SJCRH30 (cell line): ENCODE measurements around the gene PRODH2. TPM values are rescaled to one million over a fixed set of nuclear protein-coding genes. Genes with fewer than 3 reads are reported as not detected.
"Not testable (repeated sequence)": the region's sequence is repeated elsewhere in the genome, so short reads cannot be mapped to it uniquely, and the experiment has no call there.

Source experiments
- DNase-seq, 2 experiments: peaks; one replicate each; pipeline ENCODE4 v3.0.0-alpha.2; 2015 to 2020
- H3K27ac ChIP-seq: fragments of 250-450 bp; sonication (Bioruptor Pico); 2 replicates; pipeline ENCODE4 v1.5.1; 2020; ENCODE audit warnings: mild to moderate bottlenecking, moderate library complexity
- H3K27me3 ChIP-seq: fragments of 250-450 bp; sonication (Bioruptor Pico); 2 replicates; pipeline ENCODE4 v1.5.1; 2020; ENCODE audit warnings: mild to moderate bottlenecking, moderate library complexity
- H3K36me3 ChIP-seq: fragments of 250-450 bp; sonication (Bioruptor Pico); 2 replicates; pipeline ENCODE4 v1.5.1; 2020; ENCODE audit warnings: mild to moderate bottlenecking, moderate library complexity
- H3K4me1 ChIP-seq: fragments of 250-450 bp; sonication (Bioruptor Pico); 2 replicates; pipeline ENCODE4 v1.5.1; 2020; ENCODE audit warnings: mild to moderate bottlenecking, moderate library complexity
- H3K4me3 ChIP-seq: fragments of 250-450 bp; sonication (Bioruptor Pico); 2 replicates; pipeline ENCODE4 v1.5.1; 2020; ENCODE audit warnings: mild to moderate bottlenecking, moderate library complexity
- H3K9me3 ChIP-seq: fragments of 250-450 bp; sonication (Bioruptor Pico); replicated peaks from 2 replicates; pipeline ENCODE4 v1.5.1; 2020; ENCODE audit warnings: mild to moderate bottlenecking, moderate library complexity
- total RNA-seq: library from RNA; depleted of rRNA; stranded (reverse); fragments of >200 nt; shearing (Covaris generic); gene quantifications from 2 replicates; pipeline ENCODE4 v1.2.3, GENCODE V29; 2014

Gene PRODH2
- total RNA-seq, 1 experiment from 2014 or later = not detected

DNA sequence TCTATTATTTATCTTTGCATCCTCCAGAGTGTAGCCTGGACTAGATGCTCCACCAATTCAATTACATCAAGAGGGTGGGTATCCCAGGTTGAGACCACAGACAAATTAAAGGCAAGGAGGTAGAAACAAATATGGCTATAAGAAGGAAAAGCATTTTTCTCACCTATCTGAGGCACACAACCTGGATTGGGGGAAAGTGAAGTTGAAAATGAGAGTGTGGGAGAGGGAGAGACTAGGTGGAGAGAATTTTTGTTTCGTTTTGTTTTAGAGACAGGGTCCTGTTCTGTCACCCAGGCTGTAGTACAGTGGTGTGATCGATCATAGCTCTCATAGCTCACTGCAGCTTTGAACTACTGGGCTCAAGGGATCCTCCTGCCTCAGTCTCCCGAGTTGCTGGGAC is 5.8 kb upstream of the PRODH2 start:
- H3K9me3 ChIP-seq = no peaks in the 10 kb centered on the region
- H3K4me3 ChIP-seq = no peak overlapping the region
- H3K27me3 ChIP-seq = no peaks in the 10 kb centered on the region
- no peak for DNase-seq
- no peaks in the 10 kb centered on the region for H3K36me3 ChIP-seq
- H3K4me1 ChIP-seq = no peaks in the 10 kb centered on the region
- no peak overlapping the region for H3K27ac ChIP-seq

DNA sequence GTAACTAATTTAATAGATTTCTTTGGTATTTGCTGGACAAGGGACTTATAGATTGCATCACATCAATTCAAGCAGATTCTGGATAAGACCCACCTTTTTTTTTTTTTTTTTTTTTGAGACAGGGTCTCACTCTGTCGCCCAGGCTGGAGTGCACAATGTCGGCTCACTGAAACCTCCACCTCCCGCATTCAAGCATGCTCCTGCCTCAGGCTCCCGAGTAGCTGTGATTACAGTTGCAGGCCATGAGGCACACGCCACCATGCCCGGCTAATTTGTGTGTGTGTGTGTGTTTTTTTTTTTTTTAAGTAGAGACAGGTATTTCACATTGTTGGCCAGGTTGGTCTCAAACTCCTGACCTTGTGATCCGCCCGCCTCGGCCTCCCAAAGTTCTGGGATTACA is 4.2 kb upstream of the PRODH2 start:
- Histone ChIP-seq H3K27me3 (peaks cover 7% of the 10 kb centered on the region; the same call in 1 of the 2 replicates), H3K4me3 (no peak overlapping the region), H3K27ac (no peak overlapping the region), H3K36me3 (no peaks in the 10 kb centered on the region), H3K4me1 (no peaks in the 10 kb centered on the region), H3K9me3 (no peaks in the 10 kb centered on the region)
- DNase-seq = no peak

DNA sequence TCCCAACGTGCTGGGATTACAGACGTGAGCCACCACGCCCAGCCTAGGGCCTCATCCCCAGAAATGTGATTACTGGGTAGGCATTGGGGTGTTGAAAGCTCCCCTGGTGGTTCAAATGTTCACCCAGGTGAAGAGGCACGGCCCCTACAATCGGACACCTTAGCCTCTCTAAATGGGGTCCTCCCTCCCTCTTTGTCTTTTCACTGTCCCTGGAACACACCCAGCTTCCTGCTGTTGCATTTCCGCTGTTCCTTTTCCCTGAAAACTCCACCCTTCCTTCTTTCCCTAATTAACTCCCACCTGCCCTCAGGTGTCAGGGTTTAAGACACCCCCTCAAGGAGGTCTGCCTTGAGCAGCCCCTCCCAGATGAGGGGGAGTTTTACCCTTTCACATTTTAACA is 3.6 kb upstream of the PRODH2 start:
- H3K36me3 ChIP-seq = no peaks in the 10 kb centered on the region
- no peak overlapping the region for H3K27ac ChIP-seq
- DNase-seq = no peak
- H3K4me3 ChIP-seq = no peak overlapping the region
- no peaks in the 10 kb centered on the region for H3K9me3 ChIP-seq
- peaks cover 11% of the 10 kb centered on the region; the same call in 1 of the 2 replicates for H3K27me3 ChIP-seq
- no peaks in the 10 kb centered on the region for H3K4me1 ChIP-seq

DNA sequence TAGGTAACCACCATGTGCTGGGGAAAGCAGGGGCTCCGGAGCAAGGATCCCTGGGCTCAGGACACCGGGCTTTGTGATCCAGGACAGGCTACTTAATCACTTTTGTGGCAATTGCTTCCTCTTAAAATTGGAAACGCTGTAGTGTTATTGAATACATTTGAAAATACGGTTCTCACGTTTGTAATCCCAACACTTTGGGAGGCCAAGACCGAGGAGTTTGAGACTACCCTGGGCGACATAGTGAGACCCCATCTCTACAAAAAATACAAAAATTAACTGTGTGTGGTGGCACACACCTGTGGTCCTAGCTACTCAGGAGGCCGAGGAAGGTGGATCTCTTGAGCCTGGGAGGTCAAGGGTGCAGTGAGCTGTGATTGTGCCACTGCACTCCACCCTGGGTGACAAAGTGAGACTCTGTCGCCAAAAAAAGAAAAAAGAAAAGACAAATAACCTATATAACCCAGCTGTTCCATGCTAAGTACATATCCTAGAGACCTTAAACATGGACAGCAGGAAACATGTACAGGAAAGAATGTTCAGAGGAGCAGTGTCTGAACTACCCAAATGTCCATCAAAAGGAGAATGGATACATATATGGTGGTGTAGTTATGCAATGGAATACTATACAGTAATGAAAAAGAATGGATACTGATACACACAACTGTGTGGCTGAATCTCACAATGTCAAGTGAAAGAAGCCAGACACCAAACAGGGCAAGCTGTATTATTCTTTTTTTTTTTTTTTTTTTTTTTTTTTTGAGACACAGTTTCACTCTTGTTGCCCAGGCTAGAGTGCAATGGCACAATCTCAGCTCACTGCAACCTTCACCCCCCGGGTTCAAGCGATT is 622 bp upstream of the PRODH2 start:
- Histone ChIP-seq H3K36me3 (no peaks in the 10 kb centered on the region), H3K4me1 (no peaks in the 10 kb centered on the region), H3K27me3 (peaks cover 12% of the 10 kb centered on the region; the same call in 1 of the 2 replicates), H3K9me3 (no peaks in the 10 kb centered on the region), H3K4me3 (no peak overlapping the region), H3K27ac (no peak overlapping the region)
- DNase-seq = no peak

DNA sequence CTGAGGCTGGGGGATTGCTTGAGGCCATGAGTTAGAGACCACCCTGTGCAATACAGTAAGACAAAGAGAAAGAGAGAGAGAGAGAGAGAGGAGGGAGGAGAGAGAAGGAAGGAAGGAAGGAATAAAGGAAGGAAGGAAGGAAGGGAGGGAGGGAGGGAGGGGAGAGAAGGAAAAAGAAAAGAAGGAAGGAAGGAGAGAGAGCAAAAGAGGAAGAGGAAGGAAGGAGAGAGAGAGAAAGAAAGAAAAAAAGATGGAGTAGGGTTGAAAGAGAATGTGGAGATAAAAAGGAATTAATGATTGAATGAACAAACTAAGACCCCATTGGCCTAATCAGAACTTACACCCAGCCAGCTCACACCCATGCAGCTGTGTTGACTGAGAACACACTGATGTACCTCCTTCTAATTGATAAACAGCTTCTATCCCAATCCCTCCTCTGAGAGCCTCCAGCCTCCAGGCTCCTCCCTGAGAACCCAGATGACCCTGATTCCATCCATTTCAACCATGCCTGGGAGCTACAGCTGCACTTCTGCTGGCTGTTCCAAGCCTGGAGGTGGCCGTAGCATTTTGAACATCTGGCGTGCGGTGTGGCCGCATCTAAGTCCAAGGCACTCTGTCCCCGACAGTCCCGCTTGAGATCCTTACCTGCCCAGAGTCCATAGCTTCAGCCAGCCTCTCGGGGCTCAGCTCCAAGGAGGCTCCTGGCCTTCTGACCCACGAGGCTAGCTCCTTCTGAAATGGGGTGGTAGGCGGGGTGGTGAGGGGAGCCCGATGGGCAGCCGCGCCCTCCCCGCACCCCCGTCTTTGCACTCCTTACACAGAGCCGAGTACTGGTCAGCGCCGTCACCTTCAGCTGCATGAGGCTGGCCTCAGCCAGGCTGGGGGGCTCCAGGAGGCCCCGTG is 1.1 kb downstream of the PRODH2 start:
- Histone ChIP-seq H3K36me3 (no peaks in the 10 kb centered on the region), H3K27ac (no peak overlapping the region), H3K4me1 (no peaks in the 10 kb centered on the region), H3K9me3 (no peaks in the 10 kb centered on the region), H3K27me3 (peaks cover 18% of the 10 kb centered on the region; the same call in 1 of the 2 replicates), H3K4me3 (no peak overlapping the region)
- no peak for DNase-seq

DNA sequence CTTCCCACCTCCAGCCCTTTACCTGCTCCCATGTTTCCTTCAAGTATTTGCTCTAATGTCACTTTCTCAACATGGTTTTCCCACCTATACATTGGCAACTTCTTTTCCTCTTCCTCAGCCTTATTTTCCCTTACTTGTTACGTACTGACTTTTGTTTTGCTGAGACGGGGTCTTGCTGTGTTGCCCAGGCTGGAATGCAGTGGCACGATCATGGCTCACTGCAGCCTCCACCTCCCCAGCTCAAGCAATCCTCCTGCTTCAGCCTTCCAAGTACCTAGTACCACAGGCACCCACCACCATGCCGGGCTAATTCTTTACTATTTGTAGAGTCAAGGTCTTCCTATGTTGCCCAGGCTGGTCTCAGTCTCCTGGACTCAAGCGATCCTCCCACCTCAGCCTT is 5.0 kb downstream of the PRODH2 start:
- H3K9me3 ChIP-seq = no peaks in the 10 kb centered on the region
- H3K27me3 ChIP-seq = peaks cover 18% of the 10 kb centered on the region; the same call in 1 of the 2 replicates
- no peak overlapping the region for H3K4me3 ChIP-seq
- H3K4me1 ChIP-seq = no peaks in the 10 kb centered on the region
- DNase-seq = no peak
- no peaks in the 10 kb centered on the region for H3K36me3 ChIP-seq
- no peak overlapping the region for H3K27ac ChIP-seq

DNA sequence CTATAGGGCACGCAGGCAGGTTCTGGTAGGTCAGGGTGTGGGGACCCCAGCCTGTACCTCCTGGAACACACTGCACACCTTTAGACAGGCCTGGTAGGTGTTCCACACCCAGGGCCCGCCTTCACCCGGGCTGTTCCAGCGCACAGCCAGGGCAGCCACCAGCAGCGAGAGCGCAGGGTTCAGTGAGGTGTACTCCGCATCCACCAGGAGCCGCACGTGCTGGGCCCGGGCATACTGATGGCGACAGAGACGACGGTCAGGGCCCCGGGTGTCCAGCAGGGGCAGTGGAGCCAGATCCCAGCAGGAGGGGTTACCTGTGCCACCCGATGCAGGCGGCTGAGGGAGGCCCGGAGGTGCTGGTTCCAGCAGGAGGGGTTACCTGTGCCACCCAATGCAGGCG is 6.0 kb downstream of the PRODH2 start:
- peaks cover 8% of the 10 kb centered on the region; the same call in 1 of the 2 replicates for H3K27me3 ChIP-seq
- no peak for DNase-seq
- no peak overlapping the region for H3K27ac ChIP-seq
- H3K9me3 ChIP-seq = no peaks in the 10 kb centered on the region
- no peaks in the 10 kb centered on the region for H3K36me3 ChIP-seq
- no peaks in the 10 kb centered on the region for H3K4me1 ChIP-seq
- no peak overlapping the region for H3K4me3 ChIP-seq

DNA sequence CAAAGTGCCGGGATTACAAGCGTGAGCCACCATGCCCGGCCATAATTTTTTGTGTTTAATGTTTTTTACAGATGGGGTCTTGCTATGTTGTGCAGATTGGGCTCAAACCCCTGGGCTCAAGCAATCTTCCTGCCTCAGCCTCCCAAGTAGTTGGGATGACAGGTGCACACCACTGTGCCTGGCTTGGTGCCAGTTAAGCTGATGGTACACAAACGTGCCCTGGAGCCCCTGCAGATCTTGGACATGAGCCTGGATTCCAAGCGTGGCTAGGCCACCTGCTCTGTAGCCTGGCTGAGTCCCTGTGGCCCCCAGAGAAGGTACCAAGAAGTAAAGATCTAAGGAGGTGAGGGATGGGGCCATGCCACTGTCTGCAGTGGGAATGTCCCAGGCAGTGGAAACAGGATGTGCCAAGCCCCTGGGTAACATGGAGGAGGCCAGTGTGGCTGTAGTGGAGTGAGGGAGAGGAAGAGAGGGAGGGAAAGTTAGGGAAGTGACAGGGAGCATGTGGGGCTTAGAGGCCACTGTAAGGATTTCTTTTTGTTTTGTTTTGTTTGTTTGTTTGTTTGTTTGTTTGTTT is 7.0 kb downstream of the PRODH2 start:
- peaks cover 6% of the 10 kb centered on the region; the same call in 1 of the 2 replicates for H3K27me3 ChIP-seq
- H3K4me1 ChIP-seq = no peaks in the 10 kb centered on the region
- DNase-seq = peak; percentile 56 to 74
- no peak overlapping the region for H3K27ac ChIP-seq
- H3K36me3 ChIP-seq = no peaks in the 10 kb centered on the region
- H3K4me3 ChIP-seq = no peak overlapping the region
- H3K9me3 ChIP-seq = no peaks in the 10 kb centered on the region

DNA sequence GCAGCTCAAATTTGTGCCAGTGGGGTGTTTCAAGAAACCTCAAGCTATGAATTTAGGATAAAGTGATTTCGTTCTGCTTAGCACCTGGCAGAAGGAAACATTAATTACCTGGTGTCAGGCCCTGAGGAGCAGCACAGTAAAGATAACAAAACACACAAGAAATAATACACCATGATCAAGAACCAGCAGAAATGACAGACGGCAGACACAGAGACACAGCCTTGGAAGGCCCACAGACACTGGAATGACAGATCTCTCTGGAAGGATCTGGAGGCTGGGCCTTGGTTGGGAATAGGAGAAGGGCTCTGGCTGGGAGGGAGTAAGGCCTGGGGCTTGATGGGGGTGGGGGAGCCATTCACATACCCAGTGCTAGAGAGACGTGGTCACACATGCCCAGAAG is 10.8 kb downstream of the PRODH2 start:
- Histone ChIP-seq H3K4me3 (no peak overlapping the region), H3K36me3 (no peaks in the 10 kb centered on the region), H3K27me3 (no peaks in the 10 kb centered on the region), H3K4me1 (no peaks in the 10 kb centered on the region), H3K9me3 (no peaks in the 10 kb centered on the region), H3K27ac (no peak overlapping the region)
- DNase-seq = no peak

DNA sequence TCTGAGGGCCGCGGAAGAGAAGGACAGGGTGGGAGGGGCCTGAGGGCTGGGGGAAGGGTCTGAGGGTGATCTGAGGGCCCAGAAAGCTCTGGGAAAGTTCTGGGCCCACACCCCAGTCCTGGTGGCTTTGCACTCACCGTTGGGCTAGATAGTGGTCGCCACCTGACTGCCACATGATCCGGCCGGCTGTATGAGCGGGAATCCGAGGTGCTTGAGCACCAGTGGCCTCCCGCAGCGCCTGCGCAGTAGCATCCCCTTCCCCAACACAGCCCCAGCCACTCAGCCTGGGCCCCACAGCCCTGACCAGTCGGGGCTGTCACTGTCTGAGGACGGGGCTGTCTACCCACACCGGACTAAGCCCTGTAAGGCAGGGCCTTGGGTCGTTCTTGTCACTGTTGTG is 15.0 kb downstream of the PRODH2 start:
- DNase-seq = no peak
- no peak overlapping the region for H3K27ac ChIP-seq
- no peaks in the 10 kb centered on the region for H3K4me1 ChIP-seq
- no peaks in the 10 kb centered on the region for H3K36me3 ChIP-seq
- H3K27me3 ChIP-seq = no peaks in the 10 kb centered on the region
- no peaks in the 10 kb centered on the region for H3K9me3 ChIP-seq
- no peak overlapping the region for H3K4me3 ChIP-seq

DNA sequence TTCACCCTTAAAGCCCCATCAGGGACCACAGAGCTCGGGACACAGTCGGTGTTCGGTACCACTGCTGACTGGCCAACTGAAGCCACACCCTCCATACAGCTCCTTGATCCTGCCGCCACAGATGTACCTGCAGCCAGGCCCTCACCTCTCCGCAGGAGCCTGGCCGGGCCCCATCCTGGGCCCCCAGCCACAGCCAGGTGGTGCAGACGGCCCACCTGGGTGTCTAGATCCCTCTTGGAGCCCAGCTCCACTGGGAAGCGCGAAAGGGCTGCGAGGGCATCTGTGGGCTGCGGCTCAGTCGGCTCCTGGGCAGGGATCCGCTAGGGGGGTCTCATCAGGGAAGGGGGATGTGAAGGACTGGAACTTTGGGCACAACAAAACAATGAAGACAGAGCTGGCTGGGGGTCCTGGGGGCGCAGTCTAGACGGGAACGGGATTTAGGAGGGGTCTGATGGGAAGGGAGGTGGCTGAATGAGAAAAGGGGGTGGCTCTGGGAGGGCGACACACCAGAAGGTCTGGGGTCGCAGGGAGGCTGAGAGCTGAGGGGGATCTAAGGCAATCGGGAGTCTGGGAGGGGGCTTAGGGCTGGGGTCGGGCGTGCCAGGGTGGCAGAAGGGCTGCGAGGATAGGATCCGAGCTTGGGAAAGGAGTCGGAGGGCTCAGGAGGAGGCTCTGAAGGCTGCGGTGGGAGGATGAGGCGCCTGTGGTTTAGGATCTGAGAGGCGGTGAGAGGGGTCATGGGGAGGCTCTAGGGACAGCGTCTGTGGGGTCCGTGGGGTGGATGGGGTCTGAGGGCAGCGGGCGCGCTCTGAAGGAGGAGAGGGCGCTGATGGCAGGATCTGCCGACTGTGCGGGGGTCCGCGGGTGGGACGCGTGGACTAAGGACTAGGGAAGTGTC is 15.8 kb downstream of the PRODH2 start:
- Histone ChIP-seq H3K4me1 (no peaks in the 10 kb centered on the region), H3K27me3 (no peaks in the 10 kb centered on the region), H3K36me3 (no peaks in the 10 kb centered on the region), H3K9me3 (no peaks in the 10 kb centered on the region), H3K27ac (no peak overlapping the region), H3K4me3 (no peak overlapping the region)
- DNase-seq = no peak

DNA sequence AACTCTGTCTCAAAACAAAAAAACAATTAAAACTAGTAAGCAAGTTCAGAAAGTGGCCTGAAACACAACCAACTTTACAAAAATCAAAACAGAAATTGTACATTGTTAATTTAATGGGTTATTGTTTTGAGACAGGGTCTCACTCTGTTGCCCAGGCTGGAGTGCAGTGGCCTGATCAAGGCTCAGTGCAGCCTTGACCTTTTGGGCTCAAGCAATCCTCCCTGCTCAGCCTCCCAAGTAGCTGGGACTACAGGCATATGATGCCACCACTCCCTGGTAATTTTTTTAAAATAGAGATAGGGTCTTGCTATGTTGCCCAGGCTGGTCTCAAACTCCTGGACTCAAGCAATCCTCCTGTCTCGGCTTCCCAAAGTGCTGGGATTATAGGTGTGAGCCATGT is 17.1 kb downstream of the PRODH2 start:
- DNase-seq, H3K4me3 ChIP-seq, H3K4me1 ChIP-seq, H3K27me3 ChIP-seq, H3K9me3 ChIP-seq, H3K36me3 ChIP-seq, H3K27ac ChIP-seq: not testable (repeated sequence)

DNA sequence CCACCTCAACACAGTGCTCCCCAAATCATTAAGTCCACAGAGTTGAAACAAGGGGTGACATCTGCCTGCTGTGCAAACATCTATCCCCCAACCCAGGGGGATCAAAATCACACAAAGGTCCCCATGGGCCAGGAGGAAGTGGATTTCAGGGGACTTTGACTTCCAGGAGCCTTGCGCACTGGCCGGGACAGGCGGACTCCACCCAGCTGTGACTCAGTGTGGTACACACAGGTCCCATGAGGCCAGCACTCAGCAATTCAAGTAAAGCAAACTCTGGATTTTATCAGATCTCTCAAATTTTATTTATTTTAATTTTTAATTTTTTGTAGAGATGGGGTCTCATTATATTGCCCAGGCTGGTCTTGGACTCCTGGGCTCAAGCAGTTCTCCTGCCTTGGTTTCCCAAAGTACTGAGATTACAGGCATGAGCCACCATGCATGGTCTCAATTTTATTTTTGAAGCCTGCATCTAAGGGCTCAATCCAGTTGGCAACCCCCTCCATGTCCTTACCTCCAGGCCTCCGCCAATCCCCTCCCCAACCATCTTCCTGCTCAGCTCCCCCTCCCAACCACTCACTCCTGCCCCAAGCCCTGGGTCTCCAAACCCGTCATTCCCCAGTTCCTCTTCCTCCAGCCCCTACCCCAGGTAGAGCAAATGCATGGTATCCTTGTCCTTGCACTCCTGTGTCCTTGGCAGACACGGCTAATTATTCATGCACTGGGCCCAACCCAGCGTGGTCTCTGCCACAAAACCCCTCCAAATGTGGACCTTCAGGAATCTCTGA is 19.1 kb downstream of the PRODH2 start:
- H3K27me3 ChIP-seq = no peaks in the 10 kb centered on the region

More for the DNA sequence above, 19.1 kb downstream of the PRODH2 start:
- Histone ChIP-seq H3K27ac (no peak overlapping the region), H3K9me3 (no peaks in the 10 kb centered on the region), H3K4me3 (no peak overlapping the region), H3K36me3 (no peaks in the 10 kb centered on the region), H3K4me1 (no peaks in the 10 kb centered on the region)
- no peak for DNase-seq
